Glutamatergic neuron (in vitro differentiated cells): ENCODE measurements around the gene SRPRB. TPM values are rescaled to one million over a fixed set of nuclear protein-coding genes. Genes with fewer than 3 reads are reported as not detected.

Source experiments
- DNase-seq: peaks from one replicate; pipeline ENCODE4 v3.0.0; 2022
- H3K27ac Mint-ChIP-seq: one replicate; pipeline ENCODE4 v1.8.0; 2020; ENCODE audit warnings: mild to moderate bottlenecking, mixed read lengths, inconsistent platforms; ENCODE audit not compliant: unreplicated experiment
- H3K27me3 Mint-ChIP-seq: one replicate; pipeline ENCODE4 v1.8.0; 2020; ENCODE audit warnings: mild to moderate bottlenecking, moderate library complexity, mixed read lengths, inconsistent platforms; ENCODE audit not compliant: unreplicated experiment
- H3K36me3 Mint-ChIP-seq: one replicate; pipeline ENCODE4 v1.8.0; 2020; ENCODE audit warnings: mild to moderate bottlenecking, mixed read lengths, inconsistent platforms; ENCODE audit not compliant: unreplicated experiment
- H3K4me1 Mint-ChIP-seq: one replicate; pipeline ENCODE4 v1.8.0; 2020; ENCODE audit warnings: mild to moderate bottlenecking, low read depth, mixed read lengths, inconsistent platforms; ENCODE audit not compliant: unreplicated experiment
- H3K4me3 Mint-ChIP-seq: one replicate; pipeline ENCODE4 v1.8.0; 2020; ENCODE audit warnings: mild to moderate bottlenecking, mixed read lengths, inconsistent platforms; ENCODE audit not compliant: unreplicated experiment
- H3K9me3 Mint-ChIP-seq: one replicate; pipeline ENCODE4 v1.8.0; 2020; ENCODE audit warnings: mild to moderate bottlenecking, moderate library complexity, mixed read lengths, inconsistent platforms; ENCODE audit not compliant: unreplicated experiment
- CTCF ChIP-seq: fragments of 200-600 bp; sonication (generic); IDR thresholded peaks from one replicate; pipeline ENCODE4 v1.5.0; 2021; ENCODE audit not compliant: partially characterized antibody, unreplicated experiment
- total RNA-seq: library from RNA; stranded (reverse); fragmentation: NEBNext Ultra II Directional; extraction: Animal tissue kit (Norgen Biotek cat#: 25700); gene quantifications from one replicate; pipeline ENCODE4 v1.2.1, GENCODE V29; 2021; ENCODE audit not compliant: unreplicated experiment

The SRPRB gene
- total RNA-seq, 1 donor from 2014 or later = 47.2 TPM

- Mint-ChIP-seq H3K4me1 (peaks cover 33% of the 10 kb centered on the region), H3K36me3 (no peaks in the 10 kb centered on the region), H3K9me3 (peaks cover 4% of the 10 kb centered on the region), H3K4me3 (peak overlapping the region; percentile 21), H3K27me3 (peaks cover 5% of the 10 kb centered on the region), H3K27ac (no peak overlapping the region)
- TF ChIP-seq CTCF = no peak
- no peak for DNase-seq
Measured at GRCh38 chr3:133869586-133869985, 64.0 kb downstream of the SRPRB start.

GRCh38 chr3:133870822-133871221, 65.2 kb downstream of the SRPRB start:
- no peak overlapping the region for H3K27ac Mint-ChIP-seq
- peaks cover 28% of the 10 kb centered on the region for H3K4me1 Mint-ChIP-seq
- H3K4me3 Mint-ChIP-seq = no peak overlapping the region
- peaks cover 3% of the 10 kb centered on the region for H3K9me3 Mint-ChIP-seq
- H3K27me3 Mint-ChIP-seq = peaks cover 5% of the 10 kb centered on the region
- no peak for DNase-seq
- TF ChIP-seq CTCF = no peak
- H3K36me3 Mint-ChIP-seq = no peaks in the 10 kb centered on the region

Other genes with a start within 250 kb of the SRPRB start
- 91.2 TPM for gene CDV3, start 232.1 kb upstream of the SRPRB start, total RNA-seq
- gene TOPBP1, start 143.9 kb upstream of the SRPRB start, total RNA-seq = 33.9 TPM
- 2.3 TPM for gene TF, start 59.4 kb upstream of the SRPRB start, total RNA-seq
- gene RAB6B, start 90.1 kb downstream of the SRPRB start, total RNA-seq = 222 TPM
- gene SLCO2A1, start 224.1 kb downstream of the SRPRB start, total RNA-seq = not detected